HCT116 (cell line): ENCODE measurements around the gene SLC25A22.

ENCODE experiments used
- ATF3 ChIP-seq: IDR thresholded peaks from 2 replicates; pipeline ENCODE4 v1.6.1; 2012
- CBX3 ChIP-seq: IDR thresholded peaks from 2 replicates; pipeline ENCODE4 v1.6.1; 2012; ENCODE audit warnings: low read depth
- CTCF ChIP-seq, 3 experiments: fragments of 200-600 bp in 1 of 3; sonication (generic) in 1 of 3; IDR thresholded peaks in 2 of 3; conservative IDR thresholded peaks in 1 of 3; 2 replicates each; pipeline ENCODE4 v1.5.1; 2012 to 2017; ENCODE audit warnings: low read depth in 2 of 3, low read length in 2 of 3, antibody characterized with exemption in 1 of 3, borderline replicate concordance in 1 of 3, control low read depth in 1 of 3, mild to moderate bottlenecking in 1 of 3, mixed read lengths in 1 of 3, mixed run types in 1 of 3, moderate library complexity in 1 of 3; ENCODE audit not compliant: insufficient read depth in 1 of 3
- EZH2 ChIP-seq: fragments of 200-600 bp; sonication (generic); IDR thresholded peaks from 2 replicates; pipeline ENCODE4 v1.6.1; 2017; ENCODE audit warnings: antibody characterized with exemption, mixed run types
- FOSL1 ChIP-seq: IDR thresholded peaks from 2 replicates; pipeline ENCODE4 v1.6.1; 2012; ENCODE audit warnings: low read depth
- JUND ChIP-seq: IDR thresholded peaks from 2 replicates; pipeline ENCODE4 v1.6.1; 2012
- POLR2A ChIP-seq: IDR thresholded peaks from 2 replicates; pipeline ENCODE4 v1.7.0; 2011; ENCODE audit warnings: borderline replicate concordance; ENCODE audit not compliant: insufficient read depth, insufficient read length; ENCODE audit errors: extremely low read depth
- POLR2AphosphoS5 ChIP-seq: IDR thresholded peaks from 2 replicates; pipeline ENCODE4 v1.6.1; 2011; ENCODE audit warnings: mild to moderate bottlenecking, low read depth, low read length, moderate library complexity
- RAD21 ChIP-seq: IDR thresholded peaks from 2 replicates; pipeline ENCODE4 v1.6.1; 2012; ENCODE audit warnings: low read depth, mild to moderate bottlenecking
- REST ChIP-seq: IDR thresholded peaks from 2 replicates; pipeline ENCODE4 v1.6.1; 2012; ENCODE audit warnings: low read depth
- SP1 ChIP-seq: IDR thresholded peaks from 2 replicates; pipeline ENCODE4 v1.6.1; 2012; ENCODE audit warnings: low read depth
- SRF ChIP-seq: IDR thresholded peaks from 2 replicates; pipeline ENCODE4 v1.6.1; 2012; ENCODE audit warnings: low read depth
- YY1 ChIP-seq: IDR thresholded peaks from 2 replicates; pipeline ENCODE4 v1.6.1; 2011; ENCODE audit warnings: low read length, low read depth, moderate library complexity, mild to moderate bottlenecking; ENCODE audit not compliant: insufficient replicate concordance; ENCODE audit errors: extremely low read depth

GRCh38 chr11:813456-814096, 15.5 kb upstream of the SLC25A22 start:
- no peak for TF ChIP-seq CTCF (IDR thresholded peaks at IDR 0.05 in 2 of 3, conservative IDR thresholded peaks at IDR 0.05 in 1 of 3; ENCODE audit: borderline replicate concordance in 1 of 3, insufficient read depth in 1 of 3, low read depth in 2 of 3, low read length in 2 of 3)
- TF ChIP-seq ATF3: no peak
- no peak for TF ChIP-seq CBX3
- TF ChIP-seq REST: no peak
- TF ChIP-seq JUND: no peak
- no peak for TF ChIP-seq POLR2A
- TF ChIP-seq SP1: no peak
- no peak for TF ChIP-seq EZH2
- TF ChIP-seq SRF: no peak
- TF ChIP-seq FOSL1: no peak
- peak; percentile 51 for TF ChIP-seq POLR2AphosphoS5
- TF ChIP-seq RAD21: no peak
- no peak for TF ChIP-seq YY1
